ENCODE measurements around the gene POLR1D.

GRCh38 chr13:27605610-27606200 lies 16.0 kb upstream of the POLR1D start:
- TF ChIP-seq HNF4G (IDR thresholded peaks at IDR 0.05) (no peak), CTCF (IDR thresholded peaks at IDR 0.05; ENCODE audit: low read depth, low read length, missing input control) (no peak), YY1 (IDR thresholded peaks at IDR 0.05) (peak; percentile 52), RAD21 (IDR thresholded peaks at IDR 0.05) (no peak), EGR1 (IDR thresholded peaks at IDR 0.05; ENCODE audit: low read depth in 2 of 2) (no peak), HNF4A (conservative IDR thresholded peaks at IDR 0.05) (no peak), FOXA1 (IDR thresholded peaks at IDR 0.05) (no peak), SP1 (IDR thresholded peaks at IDR 0.05) (no peak)
